ENCODE results near the gene MELK. TPM values are rescaled to one million over a fixed set of nuclear protein-coding genes. Genes with fewer than 3 reads are reported as not detected.
"Not testable (repeated sequence)": the region's sequence is repeated elsewhere in the genome, so short reads cannot be mapped to it uniquely, and the experiment has no call there.

The MELK gene
- 10 to 100 TPM; 53.9 to 55.3 TPM for total RNA-seq

DNA sequence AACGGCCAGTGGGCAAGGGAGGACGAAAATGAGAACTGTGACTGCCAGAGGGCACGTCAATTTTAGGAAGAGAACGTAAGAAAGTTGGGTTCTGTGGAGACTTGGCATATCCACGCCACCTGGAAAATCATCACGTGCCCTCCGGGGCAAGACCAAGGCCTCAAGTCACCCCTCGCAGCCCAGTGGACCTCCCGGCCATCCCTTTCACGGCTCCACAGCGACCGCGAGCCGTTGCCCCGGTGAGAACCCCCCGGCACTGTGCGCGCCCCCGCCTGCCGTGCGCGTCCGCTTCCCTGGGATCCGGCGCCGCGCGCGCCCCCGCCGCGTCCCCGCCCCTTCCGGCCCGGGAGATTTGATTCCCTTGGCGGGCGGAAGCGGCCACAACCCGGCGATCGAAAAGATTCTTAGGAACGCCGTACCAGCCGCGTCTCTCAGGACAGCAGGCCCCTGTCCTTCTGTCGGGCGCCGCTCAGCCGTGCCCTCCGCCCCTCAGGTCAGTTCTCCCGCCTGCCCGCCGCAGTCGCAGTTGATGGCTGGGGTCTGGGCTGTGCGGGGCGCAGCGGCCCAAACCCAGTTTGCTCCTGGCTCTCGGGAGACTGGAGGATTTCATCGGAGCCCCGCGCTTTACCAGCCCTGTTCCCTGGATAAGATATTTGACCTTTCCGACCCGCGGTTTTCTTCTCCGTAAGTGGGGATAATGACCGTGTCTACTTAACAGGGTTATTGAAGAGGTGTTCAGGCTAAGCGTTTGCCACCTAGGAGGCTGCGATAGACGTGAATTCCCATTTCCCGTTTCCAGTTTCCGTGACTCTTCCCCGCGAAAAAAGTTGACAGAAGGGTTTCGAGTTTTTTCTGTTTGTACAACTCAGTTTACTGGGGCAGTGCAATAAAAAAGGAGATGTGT, at the start of gene MELK:
Gene MELK (plus strand): TSS at position 381 of the 904 bp plus-strand sequence. CDS start 8,787 bp downstream, outside the sequence.
- Mint-ChIP-seq H3K36me3 (ENCODE audit: low read depth) (peaks cover 28% of the 10 kb centered on the region), H3K9me3 (no peaks in the 10 kb centered on the region), H3K27me3 (ENCODE audit: low read depth) (no peaks in the 10 kb centered on the region), H3K27ac (peak within 1 kb of the TSS; percentile 81), H3K4me3 (peak within 1 kb of the TSS; percentile 95), H3K4me1 (ENCODE audit: low read depth) (peaks cover 27% of the 10 kb centered on the region)
- intact Hi-C loops (cut with micrococcal nuclease), result loop anchor here (1.0 to 10.0 kb wide), 5 partner anchors 70 to 194 kb away; no protein-coding TSS in a partner anchor
- CTCF ChIA-PET, result interaction anchor here (0.9 kb wide), 1 partner anchor 17 kb away, joined by 3 read pairs; no protein-coding TSS in a partner anchor
- DNase-seq, result peak; percentile 86

DNA sequence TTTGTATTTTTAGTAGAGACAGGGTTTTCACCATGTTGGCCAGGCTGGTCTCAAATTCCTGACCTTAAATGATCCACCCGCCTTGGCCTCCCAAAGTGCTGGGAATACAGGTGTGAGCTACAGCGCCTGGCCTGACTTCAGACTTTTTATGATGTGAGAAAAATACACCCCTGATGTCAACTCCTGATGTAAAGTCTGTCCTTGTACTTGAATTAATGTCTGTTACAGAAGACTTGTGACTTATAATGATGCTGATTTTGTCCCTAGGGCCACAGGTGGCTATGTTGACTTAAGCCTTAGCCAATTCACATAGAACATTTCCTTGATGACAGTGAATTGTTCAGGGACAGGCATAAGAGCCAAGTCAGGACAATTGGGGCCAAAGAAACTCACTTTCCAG, 42.5 kb upstream of the MELK start:
- intact Hi-C loops (cut with micrococcal nuclease), result no loop called here
- H3K9me3 Mint-ChIP-seq, result peaks cover 2% of the 10 kb centered on the region
- no peaks in the 10 kb centered on the region for H3K36me3 Mint-ChIP-seq (ENCODE audit: low read depth)
- no peak overlapping the region for H3K4me3 Mint-ChIP-seq
- H3K27ac Mint-ChIP-seq, result no peak overlapping the region
- CTCF ChIA-PET, result no interaction called here
- no peaks in the 10 kb centered on the region for H3K27me3 Mint-ChIP-seq (ENCODE audit: low read depth)
- H3K4me1 Mint-ChIP-seq (ENCODE audit: low read depth), result no peaks in the 10 kb centered on the region
- DNase-seq, result no peak

DNA sequence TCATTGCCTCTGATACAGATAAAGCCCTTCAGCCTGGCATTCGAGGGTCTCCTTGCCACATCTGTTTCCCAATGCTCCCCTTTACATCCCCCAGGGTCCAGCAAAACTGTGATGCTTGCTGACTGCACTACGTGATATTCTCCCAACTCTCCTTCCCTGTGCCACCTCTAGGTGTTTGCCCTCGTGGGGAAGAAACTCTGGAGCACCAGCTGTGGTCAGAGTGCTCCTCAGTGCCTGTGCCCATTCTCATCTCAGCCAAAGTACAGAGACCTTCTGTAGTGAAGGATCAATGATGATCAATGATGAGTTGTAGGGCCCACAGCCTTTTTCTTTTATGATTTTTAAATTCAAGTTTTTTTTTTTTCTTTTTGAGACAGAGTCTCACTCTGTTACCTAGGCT, 40.3 kb upstream of the MELK start:
- Mint-ChIP-seq H3K4me3 (no peak overlapping the region), H3K27me3 (ENCODE audit: low read depth) (no peaks in the 10 kb centered on the region), H3K9me3 (peaks cover 2% of the 10 kb centered on the region), H3K4me1 (ENCODE audit: low read depth) (no peaks in the 10 kb centered on the region), H3K27ac (no peak overlapping the region), H3K36me3 (ENCODE audit: low read depth) (no peaks in the 10 kb centered on the region)
- no peak for DNase-seq
- intact Hi-C loops (cut with micrococcal nuclease), result no loop called here
- CTCF ChIA-PET, result interaction anchor here (0.7 kb wide), 1 partner anchor 15 kb away, joined by 6 read pairs; no protein-coding TSS in a partner anchor

DNA sequence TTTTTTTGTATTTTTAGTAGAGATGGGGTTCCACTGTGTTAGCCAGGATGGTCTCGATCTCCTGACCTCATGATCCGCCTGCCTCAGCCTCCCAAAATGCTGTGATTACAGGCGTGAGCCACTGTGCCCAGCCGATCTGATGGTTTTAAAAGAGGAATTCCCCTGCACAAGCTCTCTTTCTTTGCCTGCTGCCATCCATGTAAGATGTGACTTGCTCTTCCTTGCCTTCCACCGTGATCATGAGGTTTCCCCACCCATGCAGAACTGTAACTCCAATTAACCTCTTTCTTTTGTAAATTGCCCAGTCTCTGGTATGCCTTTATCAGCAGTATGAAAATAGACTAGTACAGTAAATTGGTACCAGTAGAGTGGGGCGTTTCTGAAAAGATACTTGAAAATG, 39.0 kb upstream of the MELK start:
- DNase-seq; intact Hi-C loops (cut with micrococcal nuclease); H3K4me1 Mint-ChIP-seq (ENCODE audit: low read depth); H3K36me3 Mint-ChIP-seq (ENCODE audit: low read depth); H3K27ac Mint-ChIP-seq; CTCF ChIA-PET; H3K9me3 Mint-ChIP-seq; H3K4me3 Mint-ChIP-seq; H3K27me3 Mint-ChIP-seq (ENCODE audit: low read depth): not testable (repeated sequence)

DNA sequence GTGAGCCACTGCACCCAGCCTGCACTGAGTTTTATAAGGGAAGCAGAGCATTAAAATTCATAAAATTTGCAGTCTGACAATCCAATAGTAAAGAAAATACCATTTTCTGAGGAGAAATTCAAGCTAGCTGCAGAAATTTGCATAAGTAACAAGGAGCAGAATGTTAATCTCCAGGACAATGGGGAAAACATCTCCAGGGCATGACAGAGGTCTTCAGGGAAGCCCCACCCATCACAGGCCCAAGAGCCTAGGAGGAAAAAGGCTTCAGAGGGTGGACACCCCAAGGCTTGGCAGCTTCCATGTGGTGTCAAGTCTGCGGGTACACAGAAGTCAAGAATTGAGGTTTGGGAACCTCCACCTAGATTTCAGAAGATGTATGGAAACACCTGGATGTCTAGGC, 37.6 kb upstream of the MELK start:
- peaks cover 2% of the 10 kb centered on the region for H3K9me3 Mint-ChIP-seq
- H3K27me3 Mint-ChIP-seq (ENCODE audit: low read depth), result no peaks in the 10 kb centered on the region
- no peaks in the 10 kb centered on the region for H3K4me1 Mint-ChIP-seq (ENCODE audit: low read depth)
- H3K27ac Mint-ChIP-seq, result no peak overlapping the region
- intact Hi-C loops (cut with micrococcal nuclease), result no loop called here
- no peak for DNase-seq
- CTCF ChIA-PET, result no interaction called here
- no peaks in the 10 kb centered on the region for H3K36me3 Mint-ChIP-seq (ENCODE audit: low read depth)
- H3K4me3 Mint-ChIP-seq, result no peak overlapping the region

DNA sequence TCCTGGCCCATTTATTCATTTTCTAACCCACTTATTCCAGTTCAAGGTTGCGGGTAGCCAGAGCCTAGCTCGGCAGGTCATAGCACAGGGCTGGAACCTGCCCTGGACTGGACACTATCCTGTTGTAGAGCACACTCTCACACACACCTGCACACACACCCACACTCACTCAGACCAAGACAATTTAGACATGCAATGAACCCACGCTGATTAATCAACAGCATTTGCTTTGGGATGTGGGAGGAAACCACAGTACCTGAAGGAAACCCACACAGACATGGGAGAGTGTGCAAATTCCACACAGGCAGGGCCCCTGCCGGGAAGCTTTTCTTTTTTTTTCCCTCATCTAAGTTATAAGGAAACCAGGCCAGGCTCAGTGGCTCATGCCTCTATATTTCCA, 34.8 kb upstream of the MELK start:
- H3K9me3 Mint-ChIP-seq, result peaks cover 2% of the 10 kb centered on the region
- no peaks in the 10 kb centered on the region for H3K4me1 Mint-ChIP-seq (ENCODE audit: low read depth)
- CTCF ChIA-PET, result interaction anchor here (0.5 kb wide), 1 partner anchor 435 kb away, joined by 3 read pairs; no protein-coding TSS in a partner anchor
- H3K27ac Mint-ChIP-seq, result no peak overlapping the region
- no peak for DNase-seq
- H3K4me3 Mint-ChIP-seq, result no peak overlapping the region
- no peaks in the 10 kb centered on the region for H3K27me3 Mint-ChIP-seq (ENCODE audit: low read depth)
- intact Hi-C loops (cut with micrococcal nuclease), result no loop called here
- H3K36me3 Mint-ChIP-seq (ENCODE audit: low read depth), result no peaks in the 10 kb centered on the region

DNA sequence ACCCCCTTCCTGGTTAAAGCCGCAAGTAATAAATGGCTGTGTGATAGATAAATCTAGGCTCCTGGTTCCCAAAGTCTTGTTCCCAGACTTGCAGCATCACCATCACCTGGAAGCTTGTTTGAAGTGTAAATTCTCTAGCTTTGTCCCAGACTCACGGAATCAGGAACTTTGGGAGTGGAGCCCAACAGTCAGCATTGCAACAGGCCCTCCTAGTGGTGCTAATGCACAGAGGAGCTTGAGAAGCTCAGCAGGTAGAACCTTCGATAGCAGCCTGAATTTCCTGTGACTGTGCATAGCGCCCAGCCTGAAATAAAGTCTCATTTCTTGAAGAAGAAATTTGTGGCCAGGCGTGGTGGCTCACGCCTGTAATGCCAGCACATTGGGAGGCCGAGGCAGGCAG, 30.3 kb upstream of the MELK start:
- H3K9me3 Mint-ChIP-seq, result no peaks in the 10 kb centered on the region
- DNase-seq, result no peak
- H3K36me3 Mint-ChIP-seq (ENCODE audit: low read depth), result no peaks in the 10 kb centered on the region
- H3K27ac Mint-ChIP-seq, result no peak overlapping the region
- CTCF ChIA-PET, result no interaction called here
- intact Hi-C loops (cut with micrococcal nuclease), result no loop called here
- H3K27me3 Mint-ChIP-seq (ENCODE audit: low read depth), result no peaks in the 10 kb centered on the region
- H3K4me3 Mint-ChIP-seq, result no peak overlapping the region
- no peaks in the 10 kb centered on the region for H3K4me1 Mint-ChIP-seq (ENCODE audit: low read depth)

DNA sequence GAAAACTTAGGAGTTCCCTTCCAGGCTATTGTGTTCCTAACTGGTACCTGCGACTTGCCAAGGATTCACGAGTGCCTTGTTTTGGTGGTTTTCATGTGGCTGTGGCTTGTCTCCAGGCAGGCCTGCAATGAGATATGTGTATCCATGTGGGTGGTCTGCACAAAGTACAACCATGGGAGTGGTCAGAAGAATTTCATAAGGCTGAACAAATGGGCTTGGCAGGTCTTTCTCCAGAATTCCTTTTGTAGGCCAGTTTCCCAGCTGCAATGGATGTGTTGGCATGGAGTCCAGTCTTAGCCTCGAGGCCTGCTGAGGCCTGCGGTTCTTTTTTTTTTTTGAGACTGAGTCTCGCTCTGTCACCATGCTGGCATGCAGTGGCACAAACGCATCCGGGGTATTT, 28.8 kb upstream of the MELK start:
- H3K4me3 Mint-ChIP-seq, result no peak overlapping the region
- H3K4me1 Mint-ChIP-seq (ENCODE audit: low read depth), result no peaks in the 10 kb centered on the region
- H3K27ac Mint-ChIP-seq, result no peak overlapping the region
- H3K27me3 Mint-ChIP-seq (ENCODE audit: low read depth), result no peaks in the 10 kb centered on the region
- H3K36me3 Mint-ChIP-seq (ENCODE audit: low read depth), result no peaks in the 10 kb centered on the region
- intact Hi-C loops (cut with micrococcal nuclease), result no loop called here
- H3K9me3 Mint-ChIP-seq, result no peaks in the 10 kb centered on the region
- no peak for DNase-seq
- CTCF ChIA-PET, result interaction anchor here (0.6 kb wide), 1 partner anchor 11 kb away, joined by 4 read pairs; no protein-coding TSS in a partner anchor

DNA sequence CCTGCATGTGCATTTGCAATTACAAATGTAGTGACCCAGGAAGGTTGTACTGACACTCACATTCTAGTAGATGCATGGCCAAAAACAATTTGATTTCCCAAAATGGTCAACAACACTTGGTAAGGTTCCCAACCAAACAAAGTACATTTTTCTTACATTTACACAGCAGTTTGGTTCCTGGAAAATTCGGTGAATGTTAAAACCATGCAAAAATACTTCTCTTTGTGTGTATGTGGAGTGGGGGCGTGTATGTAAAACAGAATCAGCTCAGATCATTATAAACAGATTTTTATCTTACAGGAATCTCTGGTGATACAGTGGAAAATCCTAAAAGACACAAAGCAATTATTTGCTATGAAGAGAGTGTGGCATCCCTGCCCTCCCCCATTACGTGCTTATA, 25.1 kb upstream of the MELK start:
- no peaks in the 10 kb centered on the region for H3K4me1 Mint-ChIP-seq (ENCODE audit: low read depth)
- intact Hi-C loops (cut with micrococcal nuclease), result no loop called here
- no peaks in the 10 kb centered on the region for H3K9me3 Mint-ChIP-seq
- CTCF ChIA-PET, result interaction anchor here (0.5 to 12.0 kb wide), 2 partner anchors 16 to 141 kb away, joined by 6 to 238 read pairs; no protein-coding TSS in a partner anchor
- no peaks in the 10 kb centered on the region for H3K27me3 Mint-ChIP-seq (ENCODE audit: low read depth)
- H3K4me3 Mint-ChIP-seq, result no peak overlapping the region
- no peak overlapping the region for H3K27ac Mint-ChIP-seq
- DNase-seq, result no peak
- H3K36me3 Mint-ChIP-seq (ENCODE audit: low read depth), result no peaks in the 10 kb centered on the region

DNA sequence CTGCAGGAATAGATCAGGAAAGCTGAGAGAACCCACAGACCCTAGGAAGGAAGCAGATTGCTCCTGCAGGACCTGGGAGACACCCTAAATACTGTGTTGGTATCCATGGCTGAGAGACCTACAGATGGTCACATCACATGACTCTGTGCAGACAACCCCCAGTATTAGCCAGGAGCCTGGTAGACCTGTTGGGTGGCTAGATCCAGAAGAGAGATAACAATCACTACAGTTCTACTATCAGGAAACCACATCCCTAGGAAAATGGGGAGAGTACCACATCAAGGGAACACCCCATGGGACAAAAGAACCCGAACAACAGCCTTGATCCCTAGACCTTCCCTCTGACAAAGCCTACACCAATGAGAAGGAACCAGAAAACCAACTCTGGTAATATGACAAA, 24.2 kb upstream of the MELK start:
- no peaks in the 10 kb centered on the region for H3K36me3 Mint-ChIP-seq (ENCODE audit: low read depth)
- H3K27me3 Mint-ChIP-seq (ENCODE audit: low read depth), result no peaks in the 10 kb centered on the region
- CTCF ChIA-PET, result interaction anchor here (12.0 kb wide), 1 partner anchor 142 kb away, joined by 238 read pairs; no protein-coding TSS in a partner anchor
- no peak for DNase-seq
- no peaks in the 10 kb centered on the region for H3K9me3 Mint-ChIP-seq
- no peak overlapping the region for H3K27ac Mint-ChIP-seq
- no peak overlapping the region for H3K4me3 Mint-ChIP-seq
- intact Hi-C loops (cut with micrococcal nuclease), result no loop called here
- H3K4me1 Mint-ChIP-seq (ENCODE audit: low read depth), result no peaks in the 10 kb centered on the region

DNA sequence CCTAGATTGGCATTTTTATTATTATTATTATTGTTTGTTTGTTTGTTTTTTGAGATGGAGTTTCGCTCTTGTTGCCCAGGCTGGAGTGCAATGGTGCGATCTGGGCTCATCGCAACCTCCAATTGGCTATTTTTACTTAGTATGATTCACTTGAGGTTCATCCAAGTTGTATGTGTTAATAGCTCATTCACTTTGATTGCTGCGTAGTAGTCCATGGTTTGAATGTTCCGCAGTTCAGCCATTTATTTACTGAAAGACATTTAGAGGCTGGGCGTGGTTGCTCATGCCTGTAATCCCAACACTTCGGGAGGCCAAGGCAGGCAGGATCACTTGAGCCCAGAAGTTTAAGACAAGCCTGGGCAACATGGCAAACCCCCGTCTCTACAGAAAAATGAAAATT, 22.6 kb upstream of the MELK start:
- H3K27ac Mint-ChIP-seq, result no peak overlapping the region
- no peak overlapping the region for H3K4me3 Mint-ChIP-seq
- no peaks in the 10 kb centered on the region for H3K27me3 Mint-ChIP-seq (ENCODE audit: low read depth)
- H3K9me3 Mint-ChIP-seq, result no peaks in the 10 kb centered on the region
- intact Hi-C loops (cut with micrococcal nuclease), result no loop called here
- CTCF ChIA-PET, result interaction anchor here (0.6 to 12.0 kb wide), 2 partner anchors 144 to 179 kb away, joined by 3 to 238 read pairs; no protein-coding TSS in a partner anchor
- no peaks in the 10 kb centered on the region for H3K36me3 Mint-ChIP-seq (ENCODE audit: low read depth)
- no peaks in the 10 kb centered on the region for H3K4me1 Mint-ChIP-seq (ENCODE audit: low read depth)
- DNase-seq, result no peak

DNA sequence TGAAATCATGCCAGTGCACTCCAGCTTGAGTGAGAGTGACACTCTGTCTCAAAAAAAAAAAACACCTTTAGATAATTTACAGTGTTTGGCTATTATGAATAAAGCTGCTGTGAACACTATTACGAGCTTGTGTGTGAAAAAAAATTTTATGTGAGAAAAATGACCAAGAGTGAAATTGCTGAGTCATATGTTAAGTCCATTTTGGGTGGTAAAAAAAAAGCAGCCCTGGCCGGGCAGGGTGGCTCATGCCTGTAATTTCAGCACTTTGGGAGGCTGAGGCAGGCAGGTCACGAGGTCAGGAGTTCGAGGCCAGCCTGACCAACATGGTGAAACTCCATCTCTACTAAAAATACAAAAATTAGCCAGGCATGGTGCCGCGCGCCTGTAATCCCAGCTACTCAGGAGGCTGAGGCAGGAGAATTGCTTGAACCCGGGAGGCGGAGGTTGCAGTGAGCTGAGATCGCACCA, 22.0 kb upstream of the MELK start:
- H3K9me3 Mint-ChIP-seq; H3K4me1 Mint-ChIP-seq (ENCODE audit: low read depth); H3K4me3 Mint-ChIP-seq; H3K36me3 Mint-ChIP-seq (ENCODE audit: low read depth); DNase-seq; H3K27ac Mint-ChIP-seq; H3K27me3 Mint-ChIP-seq (ENCODE audit: low read depth); intact Hi-C loops (cut with micrococcal nuclease): not testable (repeated sequence)
- CTCF ChIA-PET, result interaction anchor here (0.6 to 12.0 kb wide), 2 partner anchors 144 to 178 kb away, joined by 3 to 238 read pairs; no protein-coding TSS in a partner anchor
